B cell (primary cell): ENCODE results near the gene CPA2. TPM values are rescaled to one million over a fixed set of nuclear protein-coding genes. Genes with fewer than 3 reads are reported as not detected.

Source experiments
- ATAC-seq: fragments of 200-7000 bp; cut with Tn5 transposase; one replicate; pipeline ENCODE4 v1.10.0; 2021; ENCODE audit warnings: low read depth, mild to moderate bottlenecking, moderate number of reproducible peaks, moderate library complexity
- CTCF ChIA-PET: fragments of 350-600 bp; sonication (Branson Sonifier 250); formaldehyde crosslinking; loops from one replicate; lab custom pipeline; 2021; ENCODE audit warnings: antibody characterized with exemption, inconsistent platforms; lab: Charles Lee
- POLR2A ChIA-PET: fragments of 350-600 bp; sonication (Branson Sonifier 250); formaldehyde crosslinking; loops from one replicate; lab custom pipeline; 2021; ENCODE audit warnings: antibody characterized with exemption; lab: Charles Lee
- DNase-seq: peaks from one replicate; pipeline ENCODE4 v3.0.0; 2013
- H2AFZ ChIP-seq: 2 replicates; pipeline ENCODE4 v1.6.1; 2012; ENCODE audit warnings: mild to moderate bottlenecking, low read depth, low read length; ENCODE audit not compliant: insufficient read depth, poor library complexity, severe bottlenecking
- H3K27ac ChIP-seq, 2 donors: 1 replicate in 1 of 2; 2 replicates in 1 of 2; pipeline ENCODE4 v1.5.1; 2012 to 2013; ENCODE audit warnings: low read length in 2 of 2, mild to moderate bottlenecking in 2 of 2, moderate library complexity in 1 of 2
- H3K27me3 ChIP-seq, 4 experiments: fragments of 200-600 bp in 1 of 4; sonication (generic) in 1 of 4; replicated peaks in 1 of 4; 1 replicate in 2 of 4; 2 replicates in 2 of 4; pipeline versions ENCODE4 v1.6.1 to v1.7.0; 2013 to 2016; ENCODE audit warnings: low read length in 3 of 4, mild to moderate bottlenecking in 2 of 4, mixed read lengths in 1 of 4, moderate library complexity in 1 of 4; ENCODE audit not compliant: insufficient read depth in 4 of 4, control insufficient read depth in 3 of 4; ENCODE audit errors: control extremely low read depth in 1 of 4
- H3K36me3 ChIP-seq, 2 experiments: replicated peaks in 1 of 2; 1 replicate in 1 of 2; 2 replicates in 1 of 2; pipeline versions ENCODE4 v1.6.1 to v1.7.1; 2013; ENCODE audit warnings: low read length in 1 of 2; ENCODE audit not compliant: insufficient read depth in 2 of 2, control insufficient read depth in 1 of 2; ENCODE audit errors: control extremely low read depth in 1 of 2, extremely low read depth in 1 of 2
- H3K4me1 ChIP-seq, 2 donors: fragments of 200-600 bp in 1 of 2; sonication (generic) in 1 of 2; 1 replicate in 1 of 2; 2 replicates in 1 of 2; pipeline versions ENCODE4 v1.5.1 to v1.6.1; 2013 to 2017; ENCODE audit warnings: low read length in 2 of 2; ENCODE audit not compliant: control insufficient read depth in 2 of 2, insufficient read depth in 2 of 2
- H3K4me2 ChIP-seq: replicated peaks from 2 replicates; pipeline ENCODE3; 2012; ENCODE audit warnings: mild to moderate bottlenecking, low read depth, low read length; ENCODE audit not compliant: poor library complexity, severe bottlenecking
- H3K4me3 ChIP-seq, 5 experiments: fragments of 200-600 bp in 1 of 5; sonication (generic) in 1 of 5; 1 replicate in 3 of 5; 2 replicates in 2 of 5; pipeline versions ENCODE4 v1.5.1 to v1.7.0; 2011 to 2016; ENCODE audit warnings: low read length in 4 of 5, mild to moderate bottlenecking in 4 of 5, low read depth in 2 of 5, control low read depth in 1 of 5, moderate library complexity in 1 of 5; ENCODE audit not compliant: insufficient read depth in 1 of 5; ENCODE audit errors: control extremely low read depth in 1 of 5, extremely low read depth in 1 of 5
- H3K79me2 ChIP-seq: fragments of 200-600 bp; sonication (generic); one replicate; pipeline ENCODE4 v1.6.0; 2016; ENCODE audit warnings: low read length; ENCODE audit not compliant: control insufficient read depth, insufficient read depth
- H3K9ac ChIP-seq: fragments of 200-600 bp; sonication (generic); 2 replicates; pipeline ENCODE4 v1.6.1; 2017; ENCODE audit warnings: mild to moderate bottlenecking, low read length, moderate library complexity
- H3K9me3 ChIP-seq, 3 donors: one replicate each; pipeline versions ENCODE4 v1.6.1 to v1.7.1; 2013; ENCODE audit warnings: low read length in 2 of 3; ENCODE audit not compliant: control insufficient read depth in 2 of 3, insufficient read depth in 1 of 3; ENCODE audit errors: control extremely low read depth in 1 of 3
- H4K20me1 ChIP-seq: 2 replicates; pipeline ENCODE4 v1.6.0; 2012; ENCODE audit warnings: mild to moderate bottlenecking, low read length; ENCODE audit not compliant: insufficient read depth, control insufficient read depth, poor library complexity, severe bottlenecking
- H3K27ac Mint-ChIP-seq: one replicate; pipeline ENCODE4 v1.8.0; 2021; ENCODE audit warnings: mixed read lengths
- H3K27me3 Mint-ChIP-seq: one replicate; pipeline ENCODE4 v1.8.0; 2021; ENCODE audit warnings: mixed read lengths
- H3K4me1 Mint-ChIP-seq: one replicate; pipeline ENCODE4 v1.8.0; 2021; ENCODE audit warnings: mixed read lengths
- H3K4me3 Mint-ChIP-seq: one replicate; pipeline ENCODE4 v1.8.0; 2021; ENCODE audit warnings: mixed read lengths
- H3K9me3 Mint-ChIP-seq: one replicate; pipeline ENCODE4 v1.8.0; 2022; ENCODE audit warnings: mixed read lengths; ENCODE audit not compliant: insufficient read depth
- CTCF ChIP-seq: fragments of 200-600 bp; IDR thresholded peaks from one replicate; pipeline ENCODE4 v1.8.0; 2022; ENCODE audit warnings: antibody characterized with exemption, mild to moderate bottlenecking
- EZH2 ChIP-seq: IDR thresholded peaks from 2 replicates; pipeline ENCODE4 v1.6.1; 2012; ENCODE audit warnings: borderline replicate concordance, low read depth, mild to moderate bottlenecking, moderate library complexity, low read length; ENCODE audit not compliant: insufficient read depth, poor library complexity, severe bottlenecking
- WGBS: methylation state at CpG from one replicate; pipeline ENCODE4 v1.1.5; 2013; ENCODE audit warnings: missing lambda C conversion rate; ENCODE audit not compliant: insufficient coverage; 5-methylcytosine and 5-hydroxymethylcytosine counted together
- intact Hi-C: fragments of 100-400 bp; cut with micrococcal nuclease; formaldehyde crosslinking; loops from one replicate; pipeline ENCODE4 v1.10.0; 2022
- polyA plus RNA-seq: library from polyadenylated mRNA; depleted of rRNA; stranded (reverse); fragments of >200 nt; gene quantifications from 2 replicates; pipeline ENCODE4 v1.2.3, GENCODE V29; 2012
- total RNA-seq, 2 donors: library from RNA; stranded (reverse); fragments of 120-200 nt in 1 of 2; gene quantifications; 1 replicate in 1 of 2; 2 replicates in 1 of 2; pipeline versions ENCODE4 v1.2.3 to v1.2.4, GENCODE V29; 2013 to 2022

The CPA2 gene
- total and polyA plus RNA-seq, 2 donors (not counting 1 experiment from before 2014, with no cell fraction given), result not detected

GRCh38 chr7:130254555-130254954 lies 12.1 kb upstream of the CPA2 start:
- 91% methylated on average over 6 of the region's 6 CpGs for WGBS
- H3K4me2 ChIP-seq, result no peak overlapping the region
- H3K27ac ChIP-seq, result no peak overlapping the region
- peaks cover 0 to 11% (median 0%) of the 10 kb centered on the region in 4 experiments for H3K27me3 ChIP-seq
- no peak overlapping the region for H3K4me3 ChIP-seq
- TF ChIP-seq EZH2 (no peak), CTCF (no peak)
- intact Hi-C loops, result no loop called here
- no peaks in the 10 kb centered on the region for H3K36me3 ChIP-seq
- Mint-ChIP-seq H3K4me3 (no peak overlapping the region), H3K27ac (no peak overlapping the region), H3K4me1 (no peaks in the 10 kb centered on the region), H3K9me3 (no peaks in the 10 kb centered on the region), H3K27me3 (peaks cover 9% of the 10 kb centered on the region)
- ChIA-PET CTCF (no interaction called here), POLR2A (no interaction called here)
- ATAC-seq (no peak), DNase-seq (no peak)
- H3K9me3 ChIP-seq, result peaks cover 3 to 26% (median 23%) of the 10 kb centered on the region in 3 donors
- no peak overlapping the region for H3K9ac ChIP-seq
- H4K20me1 ChIP-seq, result no peaks in the 10 kb centered on the region
- no peaks in the 10 kb centered on the region for H3K79me2 ChIP-seq
- no peak overlapping the region for H2AFZ ChIP-seq
- no peaks in the 10 kb centered on the region for H3K4me1 ChIP-seq

- Histone ChIP-seq H3K4me1 (no peaks in the 10 kb centered on the region), H3K9me3 (peaks cover 3 to 31% (median 23%) of the 10 kb centered on the region in 3 donors), H3K9ac (no peak overlapping the region), H3K4me3 (no peak overlapping the region), H4K20me1 (no peaks in the 10 kb centered on the region), H3K36me3 (no peaks in the 10 kb centered on the region), H3K4me2 (no peak overlapping the region), H3K27ac (no peak overlapping the region), H3K27me3 (peaks cover 0 to 11% (median 0%) of the 10 kb centered on the region in 4 experiments), H2AFZ (no peak overlapping the region), H3K79me2 (no peaks in the 10 kb centered on the region)
- Mint-ChIP-seq H3K4me1 (no peaks in the 10 kb centered on the region), H3K27ac (no peak overlapping the region), H3K9me3 (peaks cover 2% of the 10 kb centered on the region), H3K4me3 (no peak overlapping the region), H3K27me3 (peaks cover 9% of the 10 kb centered on the region)
- ATAC-seq (no peak), DNase-seq (no peak)
- 100% methylated on average over 1 of the region's 2 CpGs for WGBS
- intact Hi-C loops, result no loop called here
- ChIA-PET POLR2A (no interaction called here), CTCF (no interaction called here)
- TF ChIP-seq EZH2 (no peak), CTCF (no peak)
Measured at GRCh38 chr7:130256704-130257103, 10.0 kb upstream of the CPA2 start.
